GM12891 (cell line): Measurements from ENCODE around the gene MRPL4.

Experiments
- DNase-seq: peaks from one replicate; pipeline ENCODE4 v3.0.0; 2011; ENCODE audit warnings: low spot score; ENCODE audit not compliant: insufficient read length
- FAIRE-seq: peaks from 2 replicates; lab custom pipeline; 2011; peaks lifted over from hg19 to GRCh38; lab: Jason Lieb, UNC
- PAX5 ChIP-seq: IDR thresholded peaks from 2 replicates; pipeline ENCODE4 v1.6.1; 2011; ENCODE audit warnings: low read length, moderate library complexity, mild to moderate bottlenecking; ENCODE audit not compliant: insufficient read depth, severe bottlenecking
- POLR2A ChIP-seq: IDR thresholded peaks from 2 replicates; pipeline ENCODE4 v1.6.1; 2011; ENCODE audit warnings: low read depth, low read length, control low read depth
- POLR2AphosphoS5 ChIP-seq: IDR thresholded peaks from 2 replicates; pipeline ENCODE4 v1.6.1; 2011; ENCODE audit warnings: low read depth, low read length, control low read depth
- POU2F2 ChIP-seq: IDR thresholded peaks from 2 replicates; pipeline ENCODE4 v1.6.1; 2011; ENCODE audit warnings: low read depth, mild to moderate bottlenecking, control low read depth, low read length, moderate library complexity
- SPI1 ChIP-seq: IDR thresholded peaks from 2 replicates; pipeline ENCODE4 v1.6.1; 2011; ENCODE audit warnings: low read depth, low read length, control low read depth
- TAF1 ChIP-seq: IDR thresholded peaks from 2 replicates; pipeline ENCODE4 v1.6.1; 2011; ENCODE audit warnings: low read depth, low read length, control low read depth

MRPL4 gene

DNA sequence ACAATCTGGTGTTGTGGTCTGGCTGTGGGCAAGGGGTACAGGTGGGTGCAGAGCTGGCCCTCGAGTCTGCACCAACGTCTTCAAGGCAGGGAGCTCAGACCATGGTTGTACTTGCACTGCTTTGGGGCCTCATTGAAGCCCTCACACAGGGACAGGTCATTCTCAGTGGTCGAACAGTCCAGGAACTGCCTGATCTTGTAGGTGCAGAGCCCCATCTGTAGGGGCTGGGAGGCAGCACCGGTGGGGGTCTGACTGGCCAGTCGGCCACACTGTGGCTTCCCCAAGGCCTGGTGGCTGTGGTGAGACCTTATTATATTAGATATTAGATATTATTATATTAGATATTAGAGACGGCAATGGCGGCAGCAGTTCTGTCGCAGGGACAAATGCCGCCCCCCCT is 34.9 kb upstream of the MRPL4 start:
- no peak for TF ChIP-seq POLR2AphosphoS5
- TF ChIP-seq PAX5 = no peak
- no peak for TF ChIP-seq POU2F2
- TF ChIP-seq SPI1 = no peak
- TF ChIP-seq TAF1 = no peak
- no peak for TF ChIP-seq POLR2A
- no peak for DNase-seq
- no peak for FAIRE-seq

DNA sequence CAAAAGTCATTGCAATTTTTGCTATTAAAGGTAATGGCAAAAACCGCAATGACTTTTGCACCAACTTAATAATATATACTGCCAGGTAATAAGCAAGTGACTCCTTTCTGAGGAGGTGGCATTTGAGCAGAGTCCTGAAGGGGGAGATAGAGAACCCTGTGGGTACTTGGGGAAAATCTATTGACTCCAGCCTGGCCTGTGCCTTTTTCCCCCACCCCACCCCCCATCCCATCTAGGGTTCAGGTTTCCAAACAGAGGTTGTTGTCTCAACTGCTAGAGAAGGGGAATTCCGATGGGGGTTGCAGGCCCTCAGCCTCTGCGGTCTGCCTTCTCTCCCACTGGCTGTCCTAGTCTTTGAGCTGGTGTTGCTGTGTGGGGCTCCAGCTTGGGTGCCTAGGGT is 32.3 kb upstream of the MRPL4 start:
- DNase-seq = no peak
- peak; percentile 89 for FAIRE-seq
- TF ChIP-seq POU2F2 (peak; percentile 56; the same call in 1 of the 2 replicates), POLR2AphosphoS5 (no peak)

DNA sequence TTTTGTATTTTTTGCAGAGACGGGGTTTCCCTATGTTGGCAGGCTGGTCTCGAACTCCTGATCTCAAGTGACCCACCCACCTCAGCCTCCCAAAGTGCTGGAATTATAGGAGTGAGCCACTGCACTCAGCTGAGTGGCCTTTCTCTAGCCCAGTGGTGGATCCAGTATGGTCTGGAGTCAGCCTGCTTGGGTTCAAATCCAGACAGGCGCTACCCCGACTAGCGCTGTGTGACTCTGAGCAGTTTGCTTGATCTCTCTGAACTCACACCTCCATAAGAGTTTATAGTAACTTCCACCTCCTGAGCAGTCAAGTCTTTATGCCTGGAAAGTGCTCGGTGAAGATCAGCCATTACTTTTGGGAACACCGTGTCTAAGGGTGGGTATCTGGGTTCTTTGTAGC is 31.3 kb upstream of the MRPL4 start:
- TF ChIP-seq POLR2A (no peak), TAF1 (no peak), POU2F2 (no peak), SPI1 (no peak), PAX5 (no peak), POLR2AphosphoS5 (no peak)
- FAIRE-seq = no peak
- no peak for DNase-seq

DNA sequence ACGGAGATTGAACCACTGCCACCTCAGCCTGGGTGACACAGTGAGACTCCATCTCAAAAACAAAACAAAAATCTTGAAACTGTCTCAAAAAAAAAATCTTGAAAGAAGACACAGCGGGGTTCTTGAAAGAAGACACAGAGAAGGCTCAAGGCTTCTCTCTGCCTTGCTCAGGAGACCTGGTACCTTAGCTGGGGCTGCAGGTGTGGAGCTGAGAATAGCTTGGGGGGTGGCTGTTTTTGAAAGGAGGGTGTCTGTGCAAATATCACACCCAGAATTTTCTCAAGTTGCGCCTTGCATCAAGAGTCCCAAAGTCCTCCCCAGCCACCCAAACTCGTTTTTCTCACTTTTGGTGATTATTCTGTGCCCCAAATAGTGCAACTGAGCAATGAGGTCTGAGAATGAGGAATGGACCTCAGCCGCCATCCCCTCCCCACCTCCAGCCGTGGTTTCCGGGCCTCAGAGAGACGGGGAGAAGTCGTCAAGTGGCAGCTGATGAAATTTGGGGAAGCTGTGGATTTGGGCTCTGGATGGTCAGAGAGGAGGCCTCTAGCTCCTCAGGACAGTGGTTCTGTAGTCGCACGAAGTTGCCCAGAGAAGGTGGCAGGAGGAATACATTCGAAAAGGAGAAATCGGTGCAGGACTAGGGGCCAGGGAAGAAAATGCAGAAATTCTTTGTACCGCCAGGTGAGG is 29.7 kb upstream of the MRPL4 start:
- DNase-seq = no peak
- TF ChIP-seq POLR2A (no peak), PAX5 (no peak), SPI1 (no peak), POU2F2 (no peak), TAF1 (no peak), POLR2AphosphoS5 (no peak)
- peak; percentile 77 for FAIRE-seq

DNA sequence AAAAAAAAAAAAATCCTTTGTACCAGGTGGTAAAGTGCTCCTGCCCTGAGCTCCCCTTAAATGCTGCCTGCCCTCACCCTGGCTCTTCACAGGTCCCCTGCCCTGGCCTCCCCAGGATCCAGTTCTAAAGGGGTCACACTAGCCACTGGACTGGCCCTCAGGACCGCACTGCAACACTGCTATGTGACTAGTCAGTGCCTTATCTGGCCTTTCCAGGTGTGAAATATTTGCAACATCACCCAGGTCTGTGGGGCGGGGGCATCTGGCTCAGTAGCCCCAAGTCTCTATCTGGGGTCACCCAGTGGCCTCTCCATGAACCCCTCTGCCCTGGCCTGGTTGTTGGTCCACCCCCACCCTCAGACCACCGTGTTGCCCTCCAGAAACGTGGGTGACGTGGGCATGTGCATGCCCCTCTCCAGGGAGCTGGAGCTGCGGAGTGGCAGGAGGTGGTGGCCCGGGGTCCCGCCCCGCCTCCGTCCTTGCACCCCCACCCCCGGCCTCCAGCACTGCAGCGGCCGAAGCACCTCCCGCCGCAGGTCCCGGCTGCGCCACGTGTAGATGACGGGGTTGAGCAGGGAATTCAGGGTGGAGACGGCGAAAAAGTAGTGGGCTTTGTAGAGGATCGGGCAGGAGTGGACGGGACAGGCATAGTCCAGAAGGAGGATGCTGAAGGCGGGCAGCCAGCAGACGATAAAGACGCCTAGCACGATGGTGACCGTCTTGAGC is 28.4 kb upstream of the MRPL4 start:
- FAIRE-seq = no peak

DNA sequence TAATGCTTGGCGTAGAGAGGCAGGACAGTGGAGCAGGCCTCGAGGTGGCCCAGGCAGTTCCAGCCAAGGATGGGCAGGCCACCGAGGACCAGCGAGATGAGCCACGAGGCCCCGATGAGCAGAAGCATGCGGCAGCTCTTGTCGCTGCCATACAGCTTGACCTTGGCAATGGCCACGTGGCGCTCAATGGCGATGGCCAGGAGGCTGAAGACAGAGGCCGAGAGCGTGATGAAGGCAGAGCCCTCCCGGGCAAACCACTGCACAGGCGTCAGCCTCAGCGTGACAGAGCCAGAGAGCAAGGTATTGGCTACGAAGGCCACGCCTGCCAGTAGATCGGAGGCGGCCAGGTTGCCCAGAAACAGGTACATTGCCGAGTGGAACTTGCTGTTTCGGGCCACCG is 27.7 kb upstream of the MRPL4 start:
- DNase-seq (no peak), FAIRE-seq (no peak)
- no peak for TF ChIP-seq POU2F2
- no peak for TF ChIP-seq SPI1
- TF ChIP-seq POLR2AphosphoS5 = no peak
- TF ChIP-seq POLR2A = no peak
- TF ChIP-seq PAX5 = no peak
- no peak for TF ChIP-seq TAF1

More for the DNA sequence above, 28.4 kb upstream of the MRPL4 start:
- TF ChIP-seq POU2F2 (no peak), PAX5 (no peak), POLR2AphosphoS5 (no peak), SPI1 (no peak), TAF1 (no peak), POLR2A (no peak)
- DNase-seq = no peak

DNA sequence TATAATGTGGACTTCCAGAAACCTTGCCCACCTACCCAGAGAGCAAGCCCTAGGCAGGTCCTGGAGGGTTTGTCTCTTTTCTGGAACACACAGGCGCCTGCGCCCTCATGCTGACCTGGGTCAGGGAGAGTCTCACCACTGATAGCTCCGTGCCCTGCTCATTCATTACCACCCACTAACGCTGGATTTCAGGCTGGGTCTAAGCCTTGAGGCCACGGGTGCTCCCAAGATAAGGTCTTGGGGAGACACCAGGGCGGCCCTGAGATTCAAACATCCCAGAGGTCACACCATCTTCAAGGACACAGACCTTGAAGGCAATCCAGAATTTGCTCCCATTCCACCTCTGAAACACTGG is 26.0 kb upstream of the MRPL4 start:
- DNase-seq (no peak), FAIRE-seq (no peak)
- TF ChIP-seq POU2F2 (no peak), TAF1 (no peak), POLR2AphosphoS5 (no peak), PAX5 (no peak), POLR2A (no peak), SPI1 (no peak)

DNA sequence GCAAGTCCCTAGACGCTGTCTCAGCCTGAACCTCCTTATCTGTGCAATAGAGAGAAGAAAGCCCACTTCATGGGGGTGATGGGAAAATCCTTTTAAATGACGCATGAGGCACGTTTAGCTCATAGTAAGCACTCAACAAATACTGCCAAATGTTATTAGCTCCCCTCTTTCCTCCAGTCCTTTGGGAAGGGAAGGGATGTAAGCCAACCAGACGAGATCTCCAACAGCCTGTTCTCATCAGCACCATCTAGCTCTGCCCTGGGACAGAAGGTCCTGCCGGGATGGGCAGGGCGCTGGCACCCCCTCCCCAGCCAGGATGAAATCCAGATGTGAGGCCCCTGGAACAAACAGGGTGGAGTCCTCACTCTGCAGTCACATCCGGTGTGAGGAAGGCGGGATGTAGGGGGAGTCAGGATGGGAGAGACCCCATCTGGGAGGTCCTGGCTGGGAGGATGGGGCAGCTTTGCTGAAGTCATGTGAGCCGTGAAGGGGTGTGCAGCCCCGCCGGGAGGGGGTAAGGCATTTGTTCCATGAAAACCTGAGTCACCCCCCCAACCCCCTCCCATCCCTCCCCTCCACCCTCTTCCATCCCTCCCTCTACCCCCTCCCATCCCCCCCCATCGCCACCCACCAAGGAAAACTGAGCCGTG is 25.5 kb upstream of the MRPL4 start:
- FAIRE-seq (no peak), DNase-seq (no peak)
- TF ChIP-seq SPI1 = no peak
- TF ChIP-seq POLR2A = no peak
- no peak for TF ChIP-seq POLR2AphosphoS5
- TF ChIP-seq PAX5 = no peak
- TF ChIP-seq POU2F2 = no peak
- TF ChIP-seq TAF1 = no peak

DNA sequence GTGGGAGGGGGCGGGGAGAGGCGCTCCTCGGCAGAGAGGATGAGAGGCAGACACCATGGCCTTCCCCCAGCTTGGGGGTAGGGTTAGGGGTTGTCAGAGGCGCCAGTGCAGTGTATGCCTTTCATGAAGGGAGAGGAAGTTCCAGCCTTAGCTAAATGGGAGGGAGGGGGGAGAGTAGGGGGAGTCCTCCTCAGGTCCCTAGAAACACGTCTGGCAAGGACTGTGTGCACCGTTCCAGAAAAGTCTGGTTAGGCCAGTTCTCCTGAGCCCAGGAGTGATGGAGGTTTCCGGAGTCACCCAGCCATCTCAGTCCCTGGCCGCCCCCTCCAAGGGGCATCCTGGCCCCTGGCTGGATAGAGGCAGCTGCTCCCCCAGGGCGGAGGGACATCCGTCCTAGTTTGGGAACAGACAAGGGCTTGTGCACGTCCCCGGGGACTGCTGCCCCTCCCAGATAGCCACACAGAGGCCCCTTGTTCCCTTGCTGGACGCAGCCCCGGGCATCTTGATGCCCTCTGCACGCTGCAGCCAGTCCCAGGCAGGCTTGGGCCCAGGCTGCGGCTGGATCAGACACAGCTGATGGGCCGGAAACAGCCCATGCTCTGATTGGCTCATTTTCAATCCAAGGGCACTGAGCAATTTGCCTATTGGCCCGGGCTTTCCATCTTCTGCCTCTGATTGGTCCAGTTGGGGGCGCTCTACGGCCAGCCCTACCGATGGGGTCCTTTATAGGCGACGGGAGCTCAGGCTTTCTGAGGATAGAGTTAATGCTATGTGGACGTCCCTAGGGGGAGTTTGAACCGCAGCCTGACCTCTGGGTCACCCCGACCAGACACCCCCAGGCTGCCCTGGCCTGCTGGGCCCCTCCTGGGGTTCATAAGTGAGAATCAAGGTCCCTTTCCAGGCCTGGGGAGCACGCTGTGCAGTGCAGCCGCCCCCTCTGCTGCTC is 24.7 kb upstream of the MRPL4 start:
- TF ChIP-seq POU2F2 (no peak), POLR2A (no peak), SPI1 (no peak), POLR2AphosphoS5 (no peak), TAF1 (no peak), PAX5 (no peak)
- DNase-seq (no peak), FAIRE-seq (no peak)
